CD8-positive, alpha-beta memory T cell (primary cell): ENCODE results near the gene CFAP99. TPM values are rescaled to one million over a fixed set of nuclear protein-coding genes. Genes with fewer than 3 reads are reported as not detected.
A peak's percentile ranks its signal among the peaks of the same experiment; 100 is the strongest.

Experiments
- CTCF ChIA-PET: fragments of 350-600 bp; sonication (Branson Sonifier 250); formaldehyde crosslinking; loops from one replicate; lab custom pipeline; 2021; ENCODE audit warnings: antibody characterized with exemption; lab: Charles Lee
- POLR2A ChIA-PET: fragments of 350-600 bp; sonication (Branson Sonifier 250); formaldehyde crosslinking; loops from one replicate; lab custom pipeline; 2021; ENCODE audit warnings: antibody characterized with exemption; lab: Charles Lee
- DNase-seq, 5 donors: peaks; one replicate each; pipeline versions ENCODE4 v3.0.0 to v3.0.0-alpha.2; 2020 to 2022; ENCODE audit warnings: mixed read lengths in 1 of 5
- H3K27ac ChIP-seq: one replicate; pipeline ENCODE4 v1.7.0; 2013; ENCODE audit warnings: low read depth, mild to moderate bottlenecking, low read length, moderate library complexity
- H3K27me3 ChIP-seq: 2 replicates; pipeline ENCODE4 v1.7.0; 2013; ENCODE audit warnings: low read length, mild to moderate bottlenecking; ENCODE audit not compliant: insufficient read depth, poor library complexity, severe bottlenecking
- H3K36me3 ChIP-seq: 2 replicates; pipeline ENCODE4 v1.7.0; 2013; ENCODE audit warnings: mild to moderate bottlenecking, low read length, moderate library complexity; ENCODE audit not compliant: insufficient read depth
- H3K4me1 ChIP-seq: 2 replicates; pipeline ENCODE4 v1.7.0; 2013; ENCODE audit warnings: mild to moderate bottlenecking, low read length, moderate library complexity; ENCODE audit not compliant: insufficient read depth
- H3K4me3 ChIP-seq: 2 replicates; pipeline ENCODE4 v1.7.0; 2013; ENCODE audit warnings: mild to moderate bottlenecking, low read length
- H3K9me3 ChIP-seq: 2 replicates; pipeline ENCODE4 v1.7.0; 2013; ENCODE audit warnings: mild to moderate bottlenecking, low read length
- H3K27ac Mint-ChIP-seq, 8 donors: one replicate each; pipeline ENCODE4 v1.8.0; 2020 to 2021; ENCODE audit warnings: mixed read lengths in 8 of 8, mild to moderate bottlenecking in 6 of 8, inconsistent platforms in 3 of 8, moderate library complexity in 3 of 8
- H3K27me3 Mint-ChIP-seq, 2 donors: one replicate each; pipeline ENCODE4 v1.8.0; 2020 to 2021; ENCODE audit warnings: mixed read lengths in 2 of 2, mild to moderate bottlenecking in 1 of 2, moderate library complexity in 1 of 2
- H3K36me3 Mint-ChIP-seq, 3 donors: one replicate each; pipeline ENCODE4 v1.8.0; 2020 to 2021; ENCODE audit warnings: mixed read lengths in 3 of 3, inconsistent platforms in 1 of 3, mild to moderate bottlenecking in 1 of 3
- H3K4me1 Mint-ChIP-seq, 3 donors: one replicate each; pipeline ENCODE4 v1.8.0; 2020 to 2021; ENCODE audit warnings: mixed read lengths in 3 of 3, inconsistent platforms in 1 of 3, mild to moderate bottlenecking in 1 of 3
- H3K4me3 Mint-ChIP-seq, 7 donors: one replicate each; pipeline ENCODE4 v1.8.0; 2020 to 2021; ENCODE audit warnings: mixed read lengths in 7 of 7, mild to moderate bottlenecking in 6 of 7, moderate library complexity in 4 of 7, inconsistent platforms in 2 of 7
- H3K9me3 Mint-ChIP-seq, 5 donors: one replicate each; pipeline ENCODE4 v1.8.0; 2020 to 2022; ENCODE audit warnings: mixed read lengths in 5 of 5, mild to moderate bottlenecking in 3 of 5, moderate library complexity in 2 of 5, inconsistent platforms in 1 of 5
- polyA plus RNA-seq: library from polyadenylated mRNA; unstranded; fragments of 300-500 nt; fragmentation: Illumina TruSeq; gene quantifications from one replicate; pipeline ENCODE4 v1.2.3, GENCODE V29; 2021
- total RNA-seq, 2 experiments: library from RNA; stranded (reverse); gene quantifications; one replicate each; pipeline ENCODE4 v1.2.3, GENCODE V29; 2021

The CFAP99 gene
- total and polyA plus RNA-seq, 3 experiments from 2014 or later, result 0.07 TPM; not detected in 2

DNA sequence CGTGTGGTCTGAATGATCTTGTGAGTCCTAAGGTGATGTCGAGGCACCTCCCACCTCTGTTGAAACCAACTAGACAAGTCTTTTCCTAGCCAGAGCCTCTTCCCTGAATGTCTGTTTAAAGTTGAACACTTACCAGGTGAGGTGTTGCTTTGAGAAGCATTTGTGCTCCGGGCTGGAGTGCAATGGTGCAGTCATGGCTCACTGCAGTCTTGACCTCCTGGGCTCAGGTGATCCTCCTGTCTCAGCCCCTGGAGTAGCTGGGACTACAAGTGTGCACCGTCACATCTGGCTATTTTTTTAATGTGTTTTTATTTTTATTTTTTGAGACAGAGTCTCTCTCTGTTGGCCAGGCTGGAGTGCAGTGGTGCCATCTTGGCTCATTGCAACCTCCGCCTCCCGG lies 68.2 kb downstream of the CFAP99 start:
- Histone ChIP-seq H3K4me3 (no peak overlapping the region), H3K27ac (no peak overlapping the region), H3K36me3 (peaks cover 17% of the 10 kb centered on the region), H3K9me3 (no peaks in the 10 kb centered on the region), H3K27me3 (no peaks in the 10 kb centered on the region), H3K4me1 (peaks cover 57% of the 10 kb centered on the region)
- Mint-ChIP-seq H3K9me3 (no peaks in the 10 kb centered on the region), H3K4me3 (peak overlapping the region in 6 of 7 donors; percentile 2 to 87 (median 43)), H3K4me1 (peaks cover 61 to 84% (median 74%) of the 10 kb centered on the region in 3 donors), H3K27me3 (no peaks in the 10 kb centered on the region), H3K27ac (peak overlapping the region; percentile 19 to 94 (median 90)), H3K36me3 (peaks cover 0 to 41% (median 9%) of the 10 kb centered on the region in 3 donors)
- CTCF ChIA-PET, result no interaction called here
- POLR2A ChIA-PET, result interaction anchor here (1.2 kb wide), 1 partner anchor 49 kb away, joined by 3 read pairs; no protein-coding TSS in a partner anchor
- no peak for DNase-seq

DNA sequence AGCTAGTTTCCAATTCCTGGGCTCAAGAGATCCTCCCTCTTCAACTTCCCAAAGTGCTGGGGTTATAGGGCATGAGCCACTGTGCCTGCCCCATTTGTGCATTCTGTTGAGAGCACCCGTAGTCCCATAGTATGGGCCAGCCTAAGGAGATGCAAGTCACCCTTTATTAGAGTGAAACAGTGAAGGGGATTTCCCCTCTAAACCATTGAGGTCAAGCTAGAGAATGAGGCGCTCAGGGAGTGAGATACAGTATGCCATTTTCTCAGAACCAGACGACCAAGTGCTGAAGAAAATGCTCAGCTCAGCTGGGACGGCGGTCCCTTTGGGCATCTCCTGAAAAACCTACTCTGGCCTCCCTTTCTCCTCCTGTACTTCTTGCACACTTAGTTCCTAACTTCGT lies 68.9 kb downstream of the CFAP99 start:
- no peak overlapping the region for H3K4me3 ChIP-seq
- POLR2A ChIA-PET, result interaction anchor here (1.2 kb wide), 1 partner anchor 48 kb away, joined by 3 read pairs; no protein-coding TSS in a partner anchor
- Mint-ChIP-seq H3K27ac (peak overlapping the region in 7 of 8 donors; percentile 70 to 86 (median 79)), H3K4me3 (peak overlapping the region; percentile 15 to 79 (median 46)), H3K36me3 (peaks cover 0 to 46% (median 9%) of the 10 kb centered on the region in 3 donors), H3K9me3 (no peaks in the 10 kb centered on the region), H3K4me1 (peaks cover 56 to 82% (median 70%) of the 10 kb centered on the region in 3 donors), H3K27me3 (no peaks in the 10 kb centered on the region)
- H3K4me1 ChIP-seq, result peaks cover 54% of the 10 kb centered on the region
- H3K27me3 ChIP-seq, result no peaks in the 10 kb centered on the region
- no peaks in the 10 kb centered on the region for H3K9me3 ChIP-seq
- no peak overlapping the region for H3K27ac ChIP-seq
- CTCF ChIA-PET, result no interaction called here
- peaks cover 23% of the 10 kb centered on the region for H3K36me3 ChIP-seq
- no peak for DNase-seq

GRCh38 chr4:2489081-2489805 lies 70.5 kb downstream of the CFAP99 start:
- Mint-ChIP-seq H3K27me3 (no peaks in the 10 kb centered on the region), H3K27ac (peak overlapping the region in 4 of 8 donors; percentile 36 to 60 (median 44)), H3K4me3 (peak overlapping the region in 2 of 7 donors; percentile 15 to 27), H3K9me3 (no peaks in the 10 kb centered on the region), H3K4me1 (peaks cover 50 to 75% (median 65%) of the 10 kb centered on the region in 3 donors), H3K36me3 (peaks cover 0 to 53% (median 14%) of the 10 kb centered on the region in 3 donors)
- CTCF ChIA-PET, result interaction anchor here (1.0 kb wide), 1 partner anchor 130 kb away, joined by 3 read pairs; no protein-coding TSS in a partner anchor
- H3K36me3 ChIP-seq, result peaks cover 32% of the 10 kb centered on the region
- H3K4me3 ChIP-seq, result no peak overlapping the region
- H3K27me3 ChIP-seq, result no peaks in the 10 kb centered on the region
- DNase-seq, result no peak
- POLR2A ChIA-PET, result no interaction called here
- H3K4me1 ChIP-seq, result peaks cover 42% of the 10 kb centered on the region
- no peaks in the 10 kb centered on the region for H3K9me3 ChIP-seq
- no peak overlapping the region for H3K27ac ChIP-seq

DNA sequence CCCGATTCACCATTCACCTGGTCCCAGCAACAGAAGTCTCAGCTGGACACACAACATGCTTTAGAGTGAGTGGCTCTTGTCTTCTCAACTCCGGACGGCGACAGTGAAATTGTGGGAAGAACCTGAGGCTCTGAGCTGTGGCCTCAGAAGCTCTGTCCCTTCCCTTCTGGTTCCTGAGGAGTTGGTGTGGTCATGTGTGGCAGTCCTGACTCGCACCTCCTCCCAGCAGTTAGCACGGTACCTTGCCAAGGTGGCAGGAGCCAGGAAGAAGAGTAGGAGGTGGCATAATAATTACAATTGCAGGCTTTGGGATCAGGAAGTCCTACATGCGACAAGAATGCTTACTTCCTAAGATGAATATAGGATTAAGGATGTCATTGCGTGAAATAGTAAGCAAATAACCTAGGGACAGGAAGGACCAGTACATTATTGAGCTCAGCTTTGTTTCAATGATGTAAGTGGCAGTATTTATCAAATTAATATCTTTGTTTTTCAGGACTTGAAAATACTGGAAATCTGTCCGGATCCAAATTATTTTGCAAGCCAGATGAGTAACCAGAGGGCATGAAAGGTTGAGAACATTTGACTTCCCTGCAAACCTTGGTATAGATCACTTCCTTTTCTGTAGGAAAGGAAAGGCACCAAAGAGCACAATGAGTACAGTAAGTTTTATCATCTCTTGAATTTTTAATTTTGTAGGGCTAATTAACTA lies 71.2 kb downstream of the CFAP99 start:
- H3K36me3 Mint-ChIP-seq, result peaks cover 0 to 58% (median 14%) of the 10 kb centered on the region in 3 donors
- Histone ChIP-seq H3K4me1 (peaks cover 35% of the 10 kb centered on the region), H3K36me3 (peaks cover 36% of the 10 kb centered on the region), H3K9me3 (no peaks in the 10 kb centered on the region), H3K27ac (no peak overlapping the region), H3K27me3 (no peaks in the 10 kb centered on the region), H3K4me3 (no peak overlapping the region)
- H3K27ac Mint-ChIP-seq, result peak overlapping the region in 4 of 8 donors; percentile 9 to 46 (median 28)
- H3K4me1 Mint-ChIP-seq, result peaks cover 42 to 68% (median 58%) of the 10 kb centered on the region in 3 donors
- DNase-seq, result no peak
- H3K9me3 Mint-ChIP-seq, result no peaks in the 10 kb centered on the region
- POLR2A ChIA-PET, result no interaction called here
- CTCF ChIA-PET, result interaction anchor here (1.0 to 1.4 kb wide), 2 partner anchors 27 to 129 kb away, joined by 3 to 6 read pairs; no protein-coding TSS in a partner anchor
- H3K4me3 Mint-ChIP-seq, result no peak overlapping the region
- H3K27me3 Mint-ChIP-seq, result no peaks in the 10 kb centered on the region

DNA sequence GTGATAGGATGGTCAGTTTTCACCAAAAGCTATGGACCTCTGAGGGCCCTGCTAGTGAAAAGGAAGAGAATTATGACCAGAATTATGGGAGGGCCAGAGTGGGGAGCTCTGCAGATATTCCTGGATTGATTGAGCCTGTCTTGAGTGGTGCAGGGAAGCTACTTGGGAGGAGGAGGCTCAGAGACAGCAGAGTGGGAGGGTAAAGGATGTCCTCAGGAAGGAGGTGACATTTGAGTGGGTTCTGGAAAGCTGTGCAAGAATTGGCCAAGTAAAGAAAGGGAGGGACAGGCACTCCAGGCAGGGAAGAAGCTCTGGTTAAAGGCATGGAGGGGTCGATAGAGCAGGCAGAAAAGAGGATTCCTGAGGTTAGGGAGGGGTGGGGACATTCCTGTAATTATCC lies 74.2 kb downstream of the CFAP99 start:
- ChIA-PET CTCF (interaction anchor here (0.7 kb wide), 1 partner anchor 263 kb away, joined by 5 read pairs; no protein-coding TSS in a partner anchor), POLR2A (no interaction called here)
- no peak overlapping the region for H3K27ac ChIP-seq
- no peaks in the 10 kb centered on the region for H3K9me3 Mint-ChIP-seq
- no peak for DNase-seq
- peaks cover 3 to 80% (median 20%) of the 10 kb centered on the region in 3 donors for H3K36me3 Mint-ChIP-seq
- H3K4me3 ChIP-seq, result no peak overlapping the region
- peaks cover 63% of the 10 kb centered on the region for H3K36me3 ChIP-seq
- H3K27me3 Mint-ChIP-seq, result no peaks in the 10 kb centered on the region
- peaks cover 5% of the 10 kb centered on the region for H3K4me1 ChIP-seq
- no peaks in the 10 kb centered on the region for H3K27me3 ChIP-seq
- H3K4me1 Mint-ChIP-seq, result peaks cover 21 to 47% (median 34%) of the 10 kb centered on the region in 3 donors
- no peak overlapping the region for H3K4me3 Mint-ChIP-seq
- peak overlapping the region in 6 of 8 donors; percentile 48 to 80 (median 65) for H3K27ac Mint-ChIP-seq
- no peaks in the 10 kb centered on the region for H3K9me3 ChIP-seq

DNA sequence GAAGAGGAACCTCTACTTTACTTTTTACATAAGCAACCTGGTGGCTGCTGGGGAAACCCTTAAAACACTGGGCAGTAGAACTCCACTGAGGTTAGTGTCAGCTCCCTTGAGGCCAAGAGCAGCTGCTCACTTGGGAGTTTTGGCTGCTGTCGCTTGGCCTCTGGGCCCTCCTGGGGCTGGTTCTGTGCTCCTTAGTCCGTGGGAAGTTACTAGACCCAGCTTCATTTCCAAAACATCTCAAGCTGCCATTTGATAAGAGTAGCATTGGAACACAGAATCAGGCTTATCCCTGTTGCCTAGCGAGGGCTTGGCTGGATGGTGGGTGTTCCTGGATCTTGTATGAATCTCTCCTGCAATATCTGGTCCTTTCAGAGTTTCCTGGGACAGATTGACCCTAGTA lies 76.2 kb downstream of the CFAP99 start:
- H3K27me3 ChIP-seq, result no peaks in the 10 kb centered on the region
- Mint-ChIP-seq H3K4me1 (peaks cover 12 to 30% (median 20%) of the 10 kb centered on the region in 3 donors), H3K27me3 (no peaks in the 10 kb centered on the region), H3K27ac (peak overlapping the region in 1 of 8 donors; percentile 12), H3K36me3 (peaks cover 3 to 85% (median 20%) of the 10 kb centered on the region in 3 donors), H3K9me3 (no peaks in the 10 kb centered on the region), H3K4me3 (no peak overlapping the region)
- peaks cover 3% of the 10 kb centered on the region for H3K4me1 ChIP-seq
- ChIA-PET POLR2A (no interaction called here), CTCF (interaction anchor here (1.3 kb wide), 1 partner anchor 13 kb away, joined by 4 read pairs; no protein-coding TSS in a partner anchor)
- no peaks in the 10 kb centered on the region for H3K9me3 ChIP-seq
- DNase-seq, result no peak
- H3K36me3 ChIP-seq, result peaks cover 63% of the 10 kb centered on the region
- no peak overlapping the region for H3K4me3 ChIP-seq
- H3K27ac ChIP-seq, result no peak overlapping the region

- Mint-ChIP-seq H3K4me3 (no peak overlapping the region), H3K9me3 (no peaks in the 10 kb centered on the region), H3K36me3 (peaks cover 7 to 89% (median 18%) of the 10 kb centered on the region in 3 donors), H3K27ac (peak overlapping the region in 2 of 8 donors; percentile 50 to 88), H3K27me3 (no peaks in the 10 kb centered on the region), H3K4me1 (peaks cover 13 to 27% (median 15%) of the 10 kb centered on the region in 3 donors)
- ChIA-PET CTCF (interaction anchor here (1.6 kb wide), 1 partner anchor 12 kb away, joined by 5 read pairs; no protein-coding TSS in a partner anchor), POLR2A (no interaction called here)
- Histone ChIP-seq H3K27me3 (no peaks in the 10 kb centered on the region), H3K9me3 (no peaks in the 10 kb centered on the region), H3K4me3 (no peak overlapping the region), H3K4me1 (peaks cover 1% of the 10 kb centered on the region), H3K27ac (no peak overlapping the region), H3K36me3 (peaks cover 65% of the 10 kb centered on the region)
- DNase-seq, result no peak
These were observed 78.6 kb downstream of the CFAP99 start for GRCh38 chr4:2497324-2497723.
